HG03442 (cell line): ENCODE measurements around the gene GASK1A.

ENCODE experiments used
- ATAC-seq: cut with Tn5 transposase; IDR thresholded peaks from one replicate; pipeline ENCODE4 v1.9.1; 2021; ENCODE audit warnings: mild to moderate bottlenecking, moderate library complexity; ENCODE audit not compliant: unreplicated experiment

GASK1A gene

DNA sequence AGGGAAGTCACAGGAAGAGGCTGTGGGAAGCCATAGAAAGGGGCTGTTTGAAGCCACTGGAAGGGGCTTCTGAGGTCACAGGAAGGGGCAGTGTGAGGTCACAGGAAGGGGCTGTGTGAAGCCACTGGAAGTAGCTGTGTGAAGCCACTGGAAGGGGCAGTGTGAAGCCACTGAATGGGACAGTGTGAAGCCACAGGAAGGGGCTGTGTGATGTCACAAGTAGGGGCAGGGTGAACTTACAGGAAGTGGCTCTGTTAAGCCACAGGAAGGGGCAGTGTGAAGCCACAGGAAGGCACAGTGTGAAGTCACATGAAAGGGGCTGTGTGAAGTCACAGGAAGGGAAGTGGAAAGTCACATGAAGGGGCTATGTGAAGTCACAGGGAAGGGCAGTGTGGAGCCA lies 33.1 kb downstream of the GASK1A start:
- ATAC-seq, result no peak

DNA sequence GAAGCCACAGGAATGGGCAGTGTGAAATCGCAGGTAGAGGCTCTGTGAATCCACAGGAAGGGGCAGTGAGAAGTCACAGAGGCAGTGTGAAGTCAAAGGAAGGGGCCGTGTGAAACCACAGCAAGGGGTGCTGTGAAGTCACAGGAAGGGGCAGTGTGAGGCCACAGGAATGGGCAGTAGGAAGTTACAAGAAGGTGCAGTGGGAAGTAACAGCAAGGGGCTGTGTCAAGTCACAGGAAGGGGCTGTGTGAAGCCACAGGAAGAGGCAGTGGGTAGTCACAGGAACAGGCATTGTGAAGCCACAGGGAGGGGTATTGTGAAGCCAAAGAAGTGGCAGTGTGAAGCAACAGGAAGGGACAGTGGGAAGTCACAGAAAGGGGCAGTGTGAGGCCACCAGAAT lies 34.1 kb downstream of the GASK1A start:
- no peak for ATAC-seq

DNA sequence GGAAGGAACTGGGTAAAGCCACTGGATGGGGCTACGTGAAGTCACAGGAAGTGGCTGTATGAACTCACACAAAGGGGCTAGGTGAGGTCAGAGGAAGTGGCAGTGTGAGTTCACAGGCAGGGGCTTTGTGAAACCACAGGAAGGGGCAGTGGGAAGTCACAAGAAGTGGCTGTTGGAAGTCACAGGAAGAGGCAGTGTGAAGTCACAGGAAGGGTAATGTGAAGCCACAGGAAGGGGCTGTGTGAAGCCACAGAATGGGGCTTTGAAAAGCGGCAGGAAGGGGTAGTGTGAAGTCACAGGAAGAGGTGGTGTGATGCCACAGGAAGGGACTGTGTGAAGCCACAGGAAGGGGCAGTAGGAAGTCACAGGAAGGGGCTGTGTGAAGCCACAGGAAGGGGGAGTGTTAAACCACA lies 34.6 kb downstream of the GASK1A start:
- no peak for ATAC-seq

DNA sequence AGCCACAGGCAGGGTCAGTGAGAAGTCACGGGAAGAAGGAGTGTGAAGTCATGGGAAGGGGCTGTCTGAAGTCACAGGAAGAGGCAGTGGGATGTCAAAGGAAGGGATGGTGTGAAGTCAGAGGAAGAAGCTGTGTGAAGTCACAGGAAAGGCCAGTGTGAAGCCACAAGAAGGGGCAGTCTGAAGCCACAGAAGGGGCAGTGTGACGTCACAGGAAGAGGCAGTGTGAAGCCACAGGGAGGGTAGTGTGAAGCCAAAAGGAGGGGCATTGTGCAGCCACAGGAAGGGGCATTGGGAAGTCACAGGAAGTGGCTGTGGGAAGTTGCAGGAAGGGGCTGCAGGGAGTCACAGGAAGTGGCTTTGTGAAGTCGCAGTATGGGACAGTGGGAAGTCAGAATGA lies 35.1 kb downstream of the GASK1A start:
- no peak for ATAC-seq

DNA sequence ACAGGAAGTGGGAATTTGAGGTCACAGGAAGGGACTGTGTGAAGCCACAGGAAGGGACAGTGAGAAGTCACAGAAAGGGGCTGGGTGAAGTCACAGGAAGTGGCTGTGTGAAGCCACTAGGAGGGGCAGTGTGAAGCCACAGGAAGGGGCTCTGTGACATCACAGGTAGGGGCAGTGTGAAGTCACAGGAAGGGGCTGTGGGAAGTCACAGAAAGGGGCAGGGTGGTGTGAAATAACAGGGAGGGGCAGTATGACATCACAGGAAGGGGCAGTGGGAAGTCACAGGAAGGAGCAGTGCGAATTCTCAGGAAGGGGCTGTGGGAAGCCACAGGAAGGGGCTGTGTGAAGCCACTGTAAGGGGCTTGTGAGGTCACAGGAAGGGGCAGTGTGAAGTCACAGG lies 35.8 kb downstream of the GASK1A start:
- ATAC-seq, result no peak

DNA sequence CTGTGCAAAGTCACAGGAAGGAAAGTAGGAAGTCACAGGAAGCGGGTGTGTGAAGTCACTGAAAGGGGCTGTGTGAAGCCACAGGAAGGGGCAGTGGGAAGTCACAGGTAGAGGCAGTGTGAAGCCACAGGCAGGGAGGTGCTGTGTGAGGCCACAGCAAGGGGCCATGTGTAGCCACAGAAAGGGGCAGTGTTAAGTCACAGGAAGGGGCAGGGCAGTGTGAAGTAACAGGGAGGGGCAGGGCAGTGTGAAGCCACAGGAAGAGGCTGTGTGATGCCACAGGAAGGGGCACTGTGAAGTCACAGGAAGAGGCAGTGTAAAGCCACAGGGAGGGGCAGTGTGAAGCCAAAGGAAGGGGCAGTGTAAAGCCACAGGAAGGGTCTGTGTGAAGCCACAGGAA lies 36.5 kb downstream of the GASK1A start:
- ATAC-seq, result no peak

DNA sequence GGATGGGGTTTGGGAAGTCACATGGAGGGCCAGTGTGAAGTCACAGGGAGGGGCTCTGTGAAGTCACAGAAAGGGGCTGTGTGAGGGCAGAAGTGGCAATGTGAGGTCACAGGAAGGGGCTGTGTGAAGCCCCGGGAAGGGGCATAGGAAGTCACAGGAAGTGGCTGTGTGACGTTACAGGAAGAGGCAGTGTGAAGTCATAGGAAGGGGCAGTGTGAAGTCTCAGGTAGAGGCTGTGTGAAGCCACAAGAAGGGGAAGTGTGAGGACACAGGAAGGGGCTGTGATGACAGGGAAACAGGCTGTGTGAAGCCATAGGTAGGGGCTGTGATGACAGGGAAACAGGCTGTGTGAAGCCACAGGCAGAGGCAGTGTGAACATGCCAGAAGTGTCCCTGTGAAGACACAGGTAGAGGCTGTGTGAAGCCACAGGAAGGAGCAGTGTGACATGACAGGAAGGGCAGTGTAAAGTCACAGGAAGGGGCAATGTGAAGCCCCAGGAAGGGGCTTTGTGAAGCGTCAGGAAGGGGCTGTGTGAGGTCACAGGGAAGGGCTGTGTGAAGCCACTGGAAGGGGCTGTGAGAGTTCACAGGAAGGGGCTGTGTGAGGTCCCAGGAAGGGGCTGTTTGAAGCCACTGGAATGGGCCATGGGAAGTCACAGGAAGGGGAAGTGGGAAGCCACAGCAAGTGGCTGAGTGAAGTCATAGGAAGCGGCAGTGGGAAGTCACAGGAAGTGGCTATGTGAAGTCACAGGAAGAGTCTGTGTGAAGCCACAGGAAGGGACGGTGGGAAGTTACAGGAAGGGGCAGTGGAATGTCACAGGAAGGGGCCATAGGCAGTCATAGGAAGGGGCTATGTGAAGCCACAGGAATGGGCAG lies 37.1 kb downstream of the GASK1A start:
- no peak for ATAC-seq

DNA sequence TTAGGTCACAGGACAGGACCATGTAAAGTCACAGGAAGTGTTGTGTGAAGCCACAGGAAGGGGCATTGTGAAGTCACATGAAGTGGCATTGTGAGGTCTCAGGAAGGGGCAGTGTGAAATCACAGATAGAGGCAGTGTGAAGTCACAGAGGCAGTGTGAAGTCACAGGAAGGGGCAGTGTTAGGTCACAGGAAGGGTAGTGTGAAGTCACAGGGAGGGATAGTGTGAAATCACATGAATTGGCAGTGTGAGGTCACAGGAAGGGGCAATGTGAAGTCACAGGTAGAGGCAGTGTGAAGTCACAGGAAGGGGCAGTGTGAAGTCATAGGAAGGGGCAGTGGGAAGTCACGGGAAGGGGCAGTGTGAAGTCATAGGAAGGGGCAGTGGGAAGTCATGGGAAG lies 37.9 kb downstream of the GASK1A start:
- no peak for ATAC-seq

DNA sequence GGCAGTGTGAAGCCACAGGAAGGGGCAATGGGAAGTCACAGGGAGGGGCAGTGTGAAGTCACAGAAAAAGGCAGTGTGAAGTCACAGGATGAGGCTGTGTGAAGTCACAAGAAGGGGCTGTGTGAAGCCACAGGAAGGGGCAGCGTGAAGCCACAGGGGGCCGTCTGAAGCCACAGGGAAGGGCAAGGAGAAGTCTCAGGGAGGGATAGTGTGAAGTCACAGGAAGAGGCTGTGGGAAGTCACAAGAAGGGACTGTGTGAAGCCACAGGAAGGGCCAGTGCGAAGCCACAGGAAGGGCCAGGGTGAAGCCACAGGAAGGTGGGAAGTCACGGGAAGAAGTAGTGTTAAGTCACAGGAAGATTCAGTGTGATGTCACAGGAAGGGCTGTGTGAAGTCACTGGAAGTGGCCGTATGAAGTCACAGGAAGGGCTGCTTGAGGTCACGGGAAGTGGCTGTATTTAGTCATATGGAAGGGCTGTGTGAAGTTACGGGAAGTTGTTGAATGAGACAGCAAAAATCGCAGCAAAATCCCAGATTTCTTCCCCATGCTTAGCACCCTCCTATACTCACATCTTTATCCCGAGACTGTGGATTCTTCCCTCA lies 38.6 kb downstream of the GASK1A start:
- ATAC-seq, result no peak

DNA sequence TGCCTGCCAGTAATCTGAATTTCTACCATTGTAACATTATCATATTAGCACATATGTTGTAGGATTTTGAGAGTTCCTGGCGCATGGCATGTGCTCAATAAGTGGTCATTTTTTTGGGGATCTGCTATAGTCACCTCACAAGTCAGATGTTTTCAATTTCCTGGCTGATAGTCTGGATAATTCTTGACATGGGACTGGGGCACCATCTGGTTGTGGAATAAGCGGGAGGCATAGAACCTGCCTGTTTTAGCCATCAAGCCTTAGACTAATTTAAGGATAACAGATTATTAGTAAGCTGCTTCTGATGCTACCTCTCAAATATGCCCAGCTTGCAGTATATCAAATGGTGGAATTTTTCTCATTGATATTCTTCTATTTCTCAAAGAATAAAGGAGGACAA lies 39.1 kb downstream of the GASK1A start:
- no peak for ATAC-seq

DNA sequence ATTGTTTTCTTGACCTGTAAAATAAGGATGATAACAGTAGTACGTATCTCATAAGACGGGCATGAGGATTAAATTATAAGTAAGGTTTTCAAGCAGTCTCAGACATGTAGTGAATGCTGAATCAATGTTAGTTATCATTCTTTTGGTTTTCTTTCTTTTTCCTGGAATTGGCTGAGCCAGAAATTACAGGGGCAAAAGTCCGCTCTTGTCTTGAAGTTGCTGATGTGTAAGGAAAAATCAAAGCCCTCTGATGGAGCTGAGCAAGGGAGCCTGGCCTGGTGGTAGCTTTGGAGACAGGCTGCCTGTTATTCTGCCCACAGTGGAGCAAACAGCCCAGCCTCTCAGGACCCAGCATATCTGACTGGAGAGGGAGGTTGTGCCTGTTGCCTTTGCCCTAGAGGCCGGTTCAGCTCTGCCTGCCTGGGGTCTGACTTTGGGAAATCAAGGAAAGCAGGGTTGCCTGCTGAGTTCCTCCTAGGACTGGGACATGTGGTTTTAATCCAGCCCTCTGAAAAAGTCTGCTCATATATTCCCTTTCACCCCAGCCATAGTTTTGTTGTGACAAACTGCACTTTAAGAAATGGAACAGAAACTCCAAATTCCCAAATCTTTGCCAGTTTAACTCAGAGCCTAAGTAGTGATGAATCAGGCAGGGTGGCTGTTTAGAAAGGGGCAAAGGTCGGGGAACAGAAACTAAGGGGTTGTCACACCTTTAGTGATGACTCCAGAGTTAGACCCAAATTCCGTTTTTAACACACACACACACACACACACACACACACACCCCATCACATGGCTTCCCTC lies 40.1 kb downstream of the GASK1A start:
- no peak for ATAC-seq

DNA sequence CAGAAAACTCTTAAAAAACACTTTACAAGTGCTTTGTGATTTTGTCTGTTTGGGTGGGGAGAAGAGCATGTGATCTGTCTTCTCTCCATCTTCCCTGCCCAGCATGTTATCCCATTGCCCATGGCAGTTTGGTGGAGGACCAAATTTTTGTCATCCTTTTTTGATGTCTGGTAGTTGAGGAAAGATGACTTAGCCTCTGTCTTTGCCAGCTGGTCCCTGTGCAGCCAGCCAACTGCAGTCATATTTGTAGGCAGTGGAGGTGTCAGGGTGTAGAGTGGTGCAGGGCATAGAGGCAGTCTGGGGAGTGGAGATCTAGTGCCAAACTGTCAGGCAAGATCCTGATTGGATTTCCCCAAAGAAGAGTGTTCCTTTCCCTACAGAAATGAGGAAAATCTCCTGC lies 40.7 kb downstream of the GASK1A start:
- no peak for ATAC-seq

DNA sequence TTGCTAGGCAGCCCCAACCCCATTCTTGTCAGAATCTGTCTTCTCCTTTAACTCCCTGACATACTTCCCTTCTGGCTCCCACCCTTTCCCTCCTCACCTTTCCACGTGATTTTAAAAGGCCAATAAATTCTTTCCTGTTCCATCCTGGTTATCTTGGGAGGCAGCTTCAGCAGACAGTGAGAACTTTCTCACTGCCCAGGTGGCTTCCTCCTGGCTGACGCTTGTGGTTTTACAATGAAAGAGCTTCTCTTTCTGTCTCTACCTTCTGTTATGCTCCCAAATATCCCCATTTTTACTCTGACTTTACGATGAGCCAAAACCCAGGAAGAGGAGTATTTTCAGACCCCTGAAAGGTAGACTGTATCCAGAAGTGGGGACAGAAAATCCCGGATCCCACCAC lies 42.1 kb downstream of the GASK1A start:
- no peak for ATAC-seq

DNA sequence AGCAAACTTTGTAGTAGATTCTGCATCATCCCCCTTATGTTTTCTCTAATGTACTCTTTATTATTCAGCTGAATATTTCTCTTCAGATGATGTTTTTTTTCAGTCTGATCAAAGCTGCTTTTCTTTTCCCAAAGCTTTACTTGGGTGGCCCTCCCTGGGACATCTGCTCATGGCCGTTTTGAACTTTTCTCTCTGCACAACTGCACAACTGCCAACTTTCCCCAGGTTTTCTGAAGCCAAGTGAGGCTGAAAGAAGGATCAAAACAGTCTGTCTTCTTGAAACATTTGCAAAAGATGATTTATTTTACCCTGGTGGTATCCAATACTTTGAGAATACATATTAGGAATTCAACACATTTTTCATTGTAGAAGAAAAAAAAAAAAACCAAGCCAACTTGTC lies 43.0 kb downstream of the GASK1A start:
- ATAC-seq, result no peak

DNA sequence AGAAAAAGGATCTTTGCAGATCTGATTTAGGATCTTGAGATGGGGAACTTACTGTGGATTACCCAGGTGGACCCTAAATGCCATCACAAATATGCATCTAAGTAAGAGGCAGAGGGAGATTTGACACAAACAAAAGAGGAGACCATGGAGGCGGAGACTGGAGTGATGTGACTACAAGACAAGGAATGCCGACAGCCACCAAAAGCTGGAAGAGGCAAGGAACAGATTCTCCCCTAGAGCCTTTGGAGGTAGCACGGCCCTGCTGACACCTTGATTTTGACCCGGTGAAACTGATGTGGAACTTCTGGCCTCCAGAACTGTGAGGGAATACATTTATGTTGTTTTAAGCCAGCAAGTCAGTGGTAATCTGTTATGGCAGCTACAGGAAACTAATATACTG lies 44.0 kb downstream of the GASK1A start:
- ATAC-seq, result no peak

DNA sequence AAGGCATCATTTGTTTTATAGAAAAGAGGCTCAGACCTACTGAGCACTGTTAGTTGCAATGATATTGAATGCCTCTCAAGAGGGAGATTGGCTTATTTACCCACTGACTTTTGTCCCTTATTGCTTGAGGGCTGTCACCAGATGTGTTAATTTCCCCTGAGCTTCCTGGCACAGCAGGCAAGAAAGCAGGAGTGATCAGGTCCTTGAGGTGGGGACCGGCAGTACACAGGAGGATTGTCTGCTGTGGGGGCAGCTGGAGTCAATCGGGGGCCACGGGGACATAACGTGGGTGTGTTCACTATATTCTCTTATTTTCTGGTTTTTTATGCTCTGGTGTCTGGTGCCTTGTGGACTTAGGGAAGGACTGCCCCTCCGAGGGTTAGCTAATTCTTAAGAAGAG lies 44.6 kb downstream of the GASK1A start:
- ATAC-seq, result no peak

DNA sequence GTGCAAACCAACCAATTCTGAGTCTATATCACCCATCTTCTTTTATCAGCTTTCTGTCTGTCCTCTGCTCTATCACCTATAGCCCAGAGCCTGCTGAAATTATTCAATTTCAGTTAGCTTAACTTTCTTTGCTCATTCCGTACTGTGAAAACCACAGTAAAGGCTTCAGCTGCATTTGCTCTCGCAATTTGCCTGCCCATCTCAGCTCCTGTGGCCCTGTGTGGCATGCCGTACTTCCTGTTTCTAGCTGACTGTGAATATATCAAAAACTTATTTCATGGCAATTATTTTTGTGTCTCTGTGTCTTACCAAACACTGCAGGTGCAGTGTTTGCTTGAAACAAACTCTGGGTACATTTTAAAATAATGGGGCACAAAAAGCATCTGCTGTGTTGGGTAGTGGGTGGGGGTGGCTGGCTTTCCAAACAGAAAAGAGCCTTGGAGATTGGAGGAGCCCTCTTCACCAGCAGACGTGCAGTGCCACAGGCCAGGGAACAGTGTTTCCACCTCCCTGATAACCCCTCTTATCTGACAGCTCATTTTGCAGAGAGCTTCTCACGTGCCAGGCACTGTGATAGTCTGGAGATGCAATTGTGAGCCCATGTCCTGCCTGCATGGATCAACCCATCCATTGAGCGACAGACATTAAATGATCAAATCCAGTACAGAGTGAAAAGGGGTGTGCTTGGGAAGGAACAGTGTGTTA lies 45.2 kb downstream of the GASK1A start:
- ATAC-seq, result no peak

DNA sequence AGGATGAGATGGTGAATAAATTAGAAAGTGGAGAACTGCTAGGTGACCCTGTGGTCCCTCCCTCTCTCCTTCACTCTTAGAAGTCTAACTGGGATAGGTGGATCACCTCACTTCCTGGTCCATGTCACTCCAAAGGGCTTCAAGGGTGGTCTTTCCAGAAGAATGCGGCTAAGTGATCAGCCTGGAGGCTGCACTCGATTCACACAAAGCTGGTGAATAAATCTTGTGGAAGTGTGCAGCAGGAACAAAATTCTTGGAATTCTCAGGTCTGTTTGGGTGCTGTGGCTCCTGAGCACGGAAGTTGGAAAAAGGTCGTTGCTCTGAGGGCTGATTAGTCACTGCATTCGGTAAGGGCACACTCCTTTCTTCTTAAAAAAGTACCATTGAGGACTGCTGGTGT lies 46.3 kb downstream of the GASK1A start:
- ATAC-seq, result no peak

DNA sequence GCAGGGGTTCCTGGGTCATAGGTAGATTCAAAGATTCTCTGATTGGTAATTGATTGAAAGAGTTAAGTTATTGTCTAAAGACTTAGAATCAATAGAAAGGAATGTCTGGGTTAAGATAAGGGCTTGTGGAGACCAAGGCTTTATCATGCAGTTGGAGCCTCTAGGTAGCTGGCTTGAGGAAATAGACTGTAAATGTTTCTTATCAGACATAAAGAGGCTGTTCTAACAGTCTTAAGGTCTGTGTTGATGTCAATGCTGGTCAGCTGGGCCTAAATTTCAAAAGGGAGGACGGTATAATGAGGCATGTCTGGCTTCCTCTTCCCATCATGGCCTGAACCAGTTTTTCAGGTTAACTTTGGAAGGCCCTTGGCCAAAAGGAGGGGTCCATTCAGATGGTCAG lies 48.9 kb downstream of the GASK1A start:
- no peak for ATAC-seq

DNA sequence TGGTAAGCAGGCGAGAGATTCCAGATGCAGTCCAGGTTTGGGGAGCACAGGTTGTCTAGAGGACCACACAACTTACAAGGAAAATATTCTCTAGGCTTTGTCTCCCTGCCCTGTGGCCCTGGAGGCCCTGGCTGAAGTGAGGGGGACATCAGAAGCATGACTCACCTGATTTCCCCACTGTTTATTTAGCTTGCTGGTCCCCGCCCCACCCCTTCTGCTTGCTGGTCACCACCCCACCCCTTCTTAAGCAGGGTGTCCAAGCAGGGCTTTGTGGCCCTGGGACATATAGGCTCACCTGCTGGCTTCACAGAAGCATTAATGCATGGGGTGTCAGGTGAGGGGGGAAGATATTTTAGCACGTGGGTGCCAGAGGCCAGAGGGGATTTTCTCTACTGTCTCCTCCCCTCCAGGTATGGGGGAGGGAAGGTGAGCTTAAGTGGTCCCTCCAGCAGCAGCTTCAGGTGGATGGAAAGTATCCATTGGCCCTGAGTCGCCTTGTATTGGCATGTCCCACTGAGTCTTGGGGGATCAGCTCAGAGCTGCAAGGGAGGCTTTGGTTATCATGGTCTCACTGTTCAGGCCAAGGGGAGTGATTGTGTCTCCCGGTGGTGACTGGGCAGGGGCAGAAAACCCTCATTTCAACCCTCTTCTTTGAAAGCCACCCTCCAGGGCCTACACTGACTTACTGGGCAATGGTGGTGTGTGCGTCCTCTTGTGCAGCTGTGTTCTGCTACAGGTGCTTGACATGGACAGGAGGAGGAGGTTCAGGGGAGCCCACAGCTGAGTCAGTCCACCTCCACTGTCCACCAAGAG lies 49.8 kb downstream of the GASK1A start:
- ATAC-seq, result no peak
